Neural cell (in vitro differentiated cells): ENCODE results near the gene C2CD3.
"Not testable (repeated sequence)": the region's sequence is repeated elsewhere in the genome, so short reads cannot be mapped to it uniquely, and the experiment has no call there.

Experiments used
- EZH2 ChIP-seq: fragments of 200-600, 300-800 bp; shearing (Covaris generic), sonication (generic); IDR thresholded peaks from 2 replicates; pipeline ENCODE4 v1.6.1; 2014; ENCODE audit warnings: antibody characterized with exemption, low read length, borderline replicate concordance, mild to moderate bottlenecking; ENCODE audit not compliant: insufficient read depth, poor library complexity, severe bottlenecking
- RAD21 ChIP-seq: fragments of 450-650 bp; conservative IDR thresholded peaks from 2 replicates; pipeline ENCODE4 v1.6.1; 2014; ENCODE audit warnings: antibody characterized with exemption, mild to moderate bottlenecking, moderate library complexity
- TF ChIP-seq, protein P1 (sequence below): fragments of 450-650 bp; IDR thresholded peaks from 2 replicates; pipeline ENCODE4 v1.5.1; 2014; ENCODE audit warnings: antibody characterized with exemption, mild to moderate bottlenecking, moderate library complexity; ENCODE audit not compliant: poor library complexity, severe bottlenecking

DNA sequence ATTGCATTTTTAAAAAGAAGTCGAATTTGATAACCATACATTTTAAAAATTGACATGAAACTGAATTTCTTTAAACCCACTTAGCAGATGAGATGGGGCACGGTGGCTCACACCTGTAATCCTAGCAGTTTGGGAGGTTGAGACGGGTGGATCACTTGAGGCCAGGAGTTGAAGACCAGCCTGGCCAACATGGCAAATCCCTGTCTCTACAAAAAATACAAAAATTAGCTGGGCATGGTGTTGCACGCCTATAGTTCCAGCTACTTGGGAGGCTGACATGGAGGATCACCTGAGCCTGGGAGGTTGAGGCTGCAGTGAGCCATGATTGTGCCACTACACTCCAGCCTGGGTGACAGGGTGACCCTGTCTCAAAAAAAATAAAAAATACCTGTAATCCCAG lies 185.1 kb downstream of the C2CD3 start:
- not testable (repeated sequence) for TF ChIP-seq EZH2, RAD21
- TF ChIP-seq, protein P1, sequence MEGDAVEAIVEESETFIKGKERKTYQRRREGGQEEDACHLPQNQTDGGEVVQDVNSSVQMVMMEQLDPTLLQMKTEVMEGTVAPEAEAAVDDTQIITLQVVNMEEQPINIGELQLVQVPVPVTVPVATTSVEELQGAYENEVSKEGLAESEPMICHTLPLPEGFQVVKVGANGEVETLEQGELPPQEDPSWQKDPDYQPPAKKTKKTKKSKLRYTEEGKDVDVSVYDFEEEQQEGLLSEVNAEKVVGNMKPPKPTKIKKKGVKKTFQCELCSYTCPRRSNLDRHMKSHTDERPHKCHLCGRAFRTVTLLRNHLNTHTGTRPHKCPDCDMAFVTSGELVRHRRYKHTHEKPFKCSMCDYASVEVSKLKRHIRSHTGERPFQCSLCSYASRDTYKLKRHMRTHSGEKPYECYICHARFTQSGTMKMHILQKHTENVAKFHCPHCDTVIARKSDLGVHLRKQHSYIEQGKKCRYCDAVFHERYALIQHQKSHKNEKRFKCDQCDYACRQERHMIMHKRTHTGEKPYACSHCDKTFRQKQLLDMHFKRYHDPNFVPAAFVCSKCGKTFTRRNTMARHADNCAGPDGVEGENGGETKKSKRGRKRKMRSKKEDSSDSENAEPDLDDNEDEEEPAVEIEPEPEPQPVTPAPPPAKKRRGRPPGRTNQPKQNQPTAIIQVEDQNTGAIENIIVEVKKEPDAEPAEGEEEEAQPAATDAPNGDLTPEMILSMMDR: not testable (repeated sequence)
